Measurements from ENCODE around the gene PCBP3. TPM values are rescaled to one million over a fixed set of nuclear protein-coding genes. Genes with fewer than 3 reads are reported as not detected.

PCBP3 gene
- total and polyA plus RNA-seq, 2 of the 13 experiments (the other 11 are each of a cell fraction or from before 2014, with no cell fraction given) = not detected

- 0 out of 2 replicates have a peak, but pooled peaks have one; percentile 35 for TF ChIP-seq ZNF609 (CRISPR knock-in tag; IDR thresholded peaks at IDR 0.05; ENCODE audit: borderline replicate concordance)
- TF ChIP-seq SALL2 (CRISPR knock-in tag; IDR thresholded peaks at IDR 0.05) = no peak
- TF ChIP-seq PTBP1 (IDR thresholded peaks at IDR 0.05; ENCODE audit: low read depth, low read length, poor library complexity, severe bottlenecking) = no peak
- TF ChIP-seq PRPF4 (IDR thresholded peaks at IDR 0.05; ENCODE audit: low read depth, low read length, poor library complexity, severe bottlenecking) = no peak
- TF ChIP-seq SAP130 (CRISPR knock-in tag; IDR thresholded peaks at IDR 0.05; ENCODE audit: low read depth) = no peak
- TF ChIP-seq ZNF510 (CRISPR knock-in tag; IDR thresholded peaks at IDR 0.05; ENCODE audit: low read depth) = no peak
- TF ChIP-seq ZNF333 (CRISPR knock-in tag; IDR thresholded peaks at IDR 0.05; ENCODE audit: borderline replicate concordance) = no peak
- TF ChIP-seq KDM2A (CRISPR knock-in tag; IDR thresholded peaks at IDR 0.05; ENCODE audit: borderline replicate concordance, low read depth) = no peak
- no peak for TF ChIP-seq FOXP1 (IDR thresholded peaks at IDR 0.05)
- no peak for TF ChIP-seq FOXP1 (CRISPR knock-in tag; IDR thresholded peaks at IDR 0.05)
- no peak for TF ChIP-seq ZNF709 (CRISPR knock-in tag; IDR thresholded peaks at IDR 0.05)
- TF ChIP-seq ZNF788 (CRISPR knock-in tag; IDR thresholded peaks at IDR 0.05; ENCODE audit: borderline replicate concordance) = no peak
- TF ChIP-seq ZNF83 (CRISPR knock-in tag; IDR thresholded peaks at IDR 0.05; ENCODE audit: borderline replicate concordance) = no peak
- TF ChIP-seq ZNF160 (CRISPR knock-in tag; IDR thresholded peaks at IDR 0.05) = no peak
- TF ChIP-seq SRY (CRISPR knock-in tag; IDR thresholded peaks at IDR 0.05) = no peak
- TF ChIP-seq SP5 (CRISPR knock-in tag; IDR thresholded peaks at IDR 0.05; ENCODE audit: borderline replicate concordance, low read depth) = peak; percentile 66; the same call in 1 of the 2 replicates
- TF ChIP-seq MTA1 (CRISPR knock-in tag; IDR thresholded peaks at IDR 0.05; ENCODE audit: borderline replicate concordance) = peak; percentile 33; the same call in 1 of the 2 replicates
- TF ChIP-seq CBX2 (IDR thresholded peaks at IDR 0.05; ENCODE audit: low read depth, low read length) = no peak
- no peak for TF ChIP-seq CBX2 (CRISPR knock-in tag; IDR thresholded peaks at IDR 0.05; ENCODE audit: low read depth)
- TF ChIP-seq FOSL2 (CRISPR knock-in tag; IDR thresholded peaks at IDR 0.05) = no peak
- TF ChIP-seq ZNF18 (CRISPR knock-in tag; IDR thresholded peaks at IDR 0.05; ENCODE audit: insufficient replicate concordance) = no peak
- no peak for TF ChIP-seq MAZ (IDR thresholded peaks at IDR 0.05; ENCODE audit: borderline replicate concordance, low read depth, low read length)
- TF ChIP-seq MAZ (CRISPR knock-in tag; IDR thresholded peaks at IDR 0.05; ENCODE audit: low read depth) = no peak
Measured at GRCh38 chr21:45800339-45801080, 157.0 kb downstream of the PCBP3 start (continued).

Data from HepG2 (cell line).